Progenitor cell of endocrine pancreas (in vitro differentiated cells): ENCODE results near the gene DNAJC18. TPM values are rescaled to one million over a fixed set of nuclear protein-coding genes. Genes with fewer than 3 reads are reported as not detected.
A peak's percentile ranks its signal among the peaks of the same experiment; 100 is the strongest.

Experiments
- DNase-seq: peaks from one replicate; pipeline ENCODE4 v3.0.0; 2021; ENCODE audit warnings: low spot score; ENCODE audit not compliant: unreplicated experiment
- H3K27ac Mint-ChIP-seq: 2 replicates; pipeline ENCODE4 v1.8.0; 2021; ENCODE audit warnings: mild to moderate bottlenecking, moderate library complexity, mixed read lengths
- H3K27me3 Mint-ChIP-seq: 2 replicates; pipeline ENCODE4 v1.8.0; 2021; ENCODE audit warnings: mixed read lengths
- H3K36me3 Mint-ChIP-seq: 2 replicates; pipeline ENCODE4 v1.8.0; 2022; ENCODE audit warnings: mixed read lengths; ENCODE audit not compliant: insufficient read depth
- H3K4me1 Mint-ChIP-seq: 2 replicates; pipeline ENCODE4 v1.8.0; 2021; ENCODE audit warnings: low read depth, mixed read lengths
- H3K4me3 Mint-ChIP-seq: 2 replicates; pipeline ENCODE4 v1.8.0; 2021; ENCODE audit warnings: low read depth, mild to moderate bottlenecking, moderate library complexity, mixed read lengths
- H3K9me3 Mint-ChIP-seq: 2 replicates; pipeline ENCODE4 v1.8.0; 2021; ENCODE audit warnings: low read depth, mixed read lengths
- CTCF ChIP-seq: fragments of 200-600 bp; sonication (generic); IDR thresholded peaks from one replicate; pipeline ENCODE4 v1.5.0; 2021; ENCODE audit warnings: antibody characterized with exemption, mild to moderate bottlenecking; ENCODE audit not compliant: unreplicated experiment
- total RNA-seq: library from RNA; stranded (reverse); gene quantifications from 2 replicates; pipeline ENCODE4 v1.2.1, GENCODE V29; 2021

DNAJC18 gene
- total RNA-seq, 1 donor from 2014 or later, result 23.3 TPM

DNA sequence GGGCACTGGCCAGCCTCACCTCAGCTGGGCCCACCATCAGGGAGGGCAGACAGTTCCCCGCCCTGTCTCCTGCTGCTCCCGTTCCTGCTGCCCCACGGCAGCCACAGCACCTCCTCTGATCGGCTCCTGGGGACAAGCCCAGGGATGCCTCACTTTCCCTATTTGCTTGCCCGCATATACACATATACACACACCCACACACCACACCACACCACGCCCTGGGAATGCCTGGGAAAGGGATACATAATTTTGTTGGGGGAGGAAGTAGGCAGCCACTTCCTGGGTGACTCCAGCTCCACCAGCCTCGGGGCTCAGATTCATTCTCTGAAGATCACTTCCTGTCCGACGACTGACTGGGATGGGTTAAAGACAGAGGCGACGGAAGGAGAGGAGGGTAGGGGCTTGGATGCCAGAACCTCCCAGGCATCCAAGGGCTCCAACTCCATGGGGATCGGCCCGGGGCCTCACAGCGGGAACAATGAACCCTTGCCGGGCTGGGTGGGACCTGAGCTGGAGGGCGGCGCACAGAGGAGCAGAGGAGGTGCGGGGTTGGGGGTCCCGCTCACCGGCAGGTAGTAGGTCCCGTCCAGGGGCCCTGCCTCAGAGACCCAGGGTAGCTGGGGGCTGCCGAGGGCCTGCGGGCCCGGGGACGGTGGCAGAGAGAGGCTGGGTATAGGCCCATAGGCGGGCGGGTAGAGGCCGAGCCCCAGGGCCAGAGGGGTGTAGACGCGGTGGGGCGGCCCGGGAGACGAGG is 47.6 kb downstream of the DNAJC18 start:
- Mint-ChIP-seq H3K27me3 (peaks cover 42% of the 10 kb centered on the region), H3K36me3 (no peaks in the 10 kb centered on the region), H3K27ac (peak overlapping the region; percentile 29), H3K9me3 (no peaks in the 10 kb centered on the region), H3K4me3 (no peak overlapping the region), H3K4me1 (peaks cover 4% of the 10 kb centered on the region)
- no peak for DNase-seq
- TF ChIP-seq CTCF, result no peak

GRCh38 chr5:139390639-139391569 is 48.4 kb downstream of the DNAJC18 start:
- Mint-ChIP-seq H3K27me3 (peaks cover 40% of the 10 kb centered on the region), H3K9me3 (no peaks in the 10 kb centered on the region), H3K36me3 (no peaks in the 10 kb centered on the region), H3K27ac (no peak overlapping the region), H3K4me1 (peaks cover 4% of the 10 kb centered on the region), H3K4me3 (no peak overlapping the region)
- no peak for DNase-seq
- TF ChIP-seq CTCF, result no peak

DNA sequence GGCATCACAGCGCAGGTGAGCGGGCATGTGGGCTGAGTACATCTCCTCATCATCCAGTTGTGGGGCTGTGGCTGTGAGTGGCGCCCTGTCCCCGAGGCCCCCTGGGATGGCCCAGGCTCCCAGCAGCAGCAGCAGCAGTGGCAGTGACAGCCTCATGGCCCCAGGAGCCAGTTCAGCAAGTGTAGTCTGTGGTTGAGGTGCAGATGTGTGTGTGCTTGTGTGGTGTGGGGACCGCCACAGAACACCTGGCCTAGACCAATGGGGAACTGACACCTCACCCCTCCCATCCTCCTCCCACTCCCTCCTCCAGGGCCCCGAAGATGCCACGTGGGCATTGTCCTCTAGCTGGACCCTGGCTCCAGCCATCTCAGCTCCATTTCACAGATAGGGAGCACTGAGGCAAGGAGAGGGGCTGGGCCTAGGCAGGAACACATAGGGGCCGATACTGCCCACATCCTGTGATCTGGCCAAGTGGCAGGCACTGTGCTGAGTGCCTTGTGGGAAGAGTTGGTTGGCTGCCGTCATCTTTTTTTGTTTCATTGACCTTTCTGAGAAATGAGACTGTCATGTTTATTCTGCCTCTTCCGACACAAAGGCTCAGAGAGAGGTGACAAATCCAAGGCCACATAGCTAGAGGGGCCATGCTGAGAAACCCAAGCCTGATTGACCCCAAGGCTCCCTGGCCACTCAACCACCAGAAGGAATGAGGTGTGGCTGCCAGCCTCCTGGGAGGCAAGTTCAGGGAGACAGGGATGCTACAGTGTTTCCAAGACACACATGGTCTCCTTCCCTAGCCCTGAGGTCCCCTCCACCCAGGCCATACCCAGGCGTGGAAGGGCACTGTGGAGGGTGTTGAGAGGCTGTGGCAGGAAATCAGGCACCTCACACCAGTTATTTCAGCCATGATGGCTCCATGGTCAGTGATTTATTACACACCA is 49.4 kb downstream of the DNAJC18 start, which contains the start of gene MZB1:
Gene MZB1 (minus strand): TSS at position 213 of the 938 bp plus-strand sequence. CDS start 57 bp downstream, at position 156.
- no peak within 1 kb of the TSS for H3K27ac Mint-ChIP-seq

DNA sequence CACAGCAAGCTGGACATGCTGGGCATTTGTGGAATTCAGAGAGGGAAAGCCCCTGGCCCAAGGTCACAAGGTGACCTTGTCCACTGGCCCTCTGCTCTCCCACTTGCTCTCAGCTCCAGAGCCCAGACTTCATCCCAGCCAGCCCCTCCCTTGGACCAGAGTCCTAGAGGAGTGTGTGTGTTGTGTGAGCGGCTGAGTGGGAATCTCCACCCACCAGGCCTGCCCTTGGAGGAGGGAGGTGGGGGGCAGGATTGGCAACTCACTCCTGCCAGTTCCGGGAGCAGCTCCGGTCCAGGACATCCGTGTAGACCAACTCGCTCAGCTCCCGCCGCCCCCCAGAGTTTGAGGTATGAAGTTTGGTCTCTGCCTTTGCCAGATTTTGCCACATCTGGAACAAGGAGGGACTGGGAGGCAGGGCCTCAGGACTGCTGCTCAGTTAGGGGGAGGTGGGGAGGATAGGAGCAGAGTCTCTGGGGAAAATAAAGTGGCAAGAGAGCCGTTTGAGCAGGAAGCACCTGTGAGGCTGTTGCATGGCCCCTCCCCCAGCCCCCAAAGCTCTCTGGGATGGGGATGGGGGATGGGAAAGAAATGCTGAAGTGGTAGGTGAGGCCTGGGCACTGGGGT is 51.0 kb downstream of the DNAJC18 start:
- H3K27me3 Mint-ChIP-seq, result peaks cover 28% of the 10 kb centered on the region
- no peak for TF ChIP-seq CTCF
- peaks cover 11% of the 10 kb centered on the region for H3K4me1 Mint-ChIP-seq
- DNase-seq, result no peak
- H3K36me3 Mint-ChIP-seq, result no peaks in the 10 kb centered on the region
- H3K4me3 Mint-ChIP-seq, result no peak overlapping the region
- no peak overlapping the region for H3K27ac Mint-ChIP-seq
- H3K9me3 Mint-ChIP-seq, result no peaks in the 10 kb centered on the region

More for the DNA sequence above, 49.4 kb downstream of the DNAJC18 start, which contains the start of gene MZB1:
- H3K4me3 Mint-ChIP-seq, result no peak within 1 kb of the TSS
- no peak for TF ChIP-seq CTCF
- H3K27me3 Mint-ChIP-seq, result peaks cover 34% of the 10 kb centered on the region
- peaks cover 4% of the 10 kb centered on the region for H3K4me1 Mint-ChIP-seq
- no peaks in the 10 kb centered on the region for H3K9me3 Mint-ChIP-seq
- H3K36me3 Mint-ChIP-seq, result no peaks in the 10 kb centered on the region
- DNase-seq, result no peak
